Transverse colon (tissue), 4 donors: ENCODE results near the gene ZNF385B. TPM values are rescaled to one million over a fixed set of nuclear protein-coding genes. Genes with fewer than 3 reads are reported as not detected.
"Not testable (repeated sequence)": the region's sequence is repeated elsewhere in the genome, so short reads cannot be mapped to it uniquely, and the experiment has no call there.

Source experiments
- DNase-seq: peaks from one replicate; pipeline ENCODE4 v3.0.0-alpha.2; 2019
- H3K27ac ChIP-seq, 4 donors: fragments of 200-600 bp; sonication (generic); 2 replicates each; pipeline ENCODE4 v1.5.1; 2016 to 2018; ENCODE audit warnings: inconsistent platforms in 4 of 4
- H3K27me3 ChIP-seq: fragments of 200-600 bp; sonication (generic); 2 replicates; pipeline ENCODE4 v1.5.1; 2017; ENCODE audit warnings: inconsistent platforms
- H3K36me3 ChIP-seq, 4 donors: fragments of 200-600 bp; sonication (generic); 2 replicates each; pipeline ENCODE4 v1.5.1; 2017 to 2019; ENCODE audit warnings: inconsistent platforms in 4 of 4
- H3K4me1 ChIP-seq, 4 donors: fragments of 200-600 bp; sonication (generic); 2 replicates each; pipeline ENCODE4 v1.5.1; 2017 to 2020; ENCODE audit warnings: inconsistent platforms in 4 of 4
- H3K4me3 ChIP-seq, 4 donors: fragments of 200-600 bp; sonication (generic); 1 replicate in 1 of 4; 2 replicates in 3 of 4; pipeline versions ENCODE4 v1.5.1 to v1.6.1; 2017 to 2019; ENCODE audit warnings: inconsistent platforms in 4 of 4
- H3K9me3 ChIP-seq, 2 donors: fragments of 200-600 bp; sonication (generic); 2 replicates each; pipeline ENCODE4 v1.5.1; 2017 to 2019; ENCODE audit warnings: inconsistent platforms in 2 of 2
- EP300 ChIP-seq: sonication (generic); formaldehyde crosslinking; IDR thresholded peaks from one replicate; pipeline ENCODE4 v1.6.1; 2017; ENCODE audit warnings: antibody characterized with exemption, low read depth
- POLR2A ChIP-seq: fragments of 450-650 bp; IDR thresholded peaks from one replicate; pipeline ENCODE4 v1.6.1; 2016; ENCODE audit warnings: antibody characterized with exemption, mild to moderate bottlenecking, moderate library complexity
- POLR2AphosphoS5 ChIP-seq, 3 donors: sonication (generic); formaldehyde crosslinking; IDR thresholded peaks; one replicate each; pipeline ENCODE4 v1.6.1; 2016; ENCODE audit warnings: antibody characterized with exemption in 3 of 3
- WGBS, 2 donors: methylation state at CpG; one replicate each; pipeline ENCODE4 v1.1.5; 2018; ENCODE audit warnings: low coverage in 1 of 2; 5-methylcytosine and 5-hydroxymethylcytosine counted together
- in situ Hi-C, 4 donors: fragments of 200-750 bp; cut with MboI; loops; one replicate each; pipeline versions ENCODE4 v1.15.0 to v1.15.1; 2017; ENCODE audit warnings: low sequenced_read_pairs in 3 of 4, low pct_ligation_motif_present in 1 of 4, low pct_unique_long_range_greater_than_20kb in 1 of 4
- intact Hi-C: fragments of 100-400 bp; cut with DNase I; formaldehyde crosslinking; loops from one replicate; pipeline ENCODE4 v1.15.1; 2023; ENCODE audit warnings: low total_unique reads
- total RNA-seq, 4 donors: library from RNA; depleted of rRNA; stranded (reverse); fragments of >200 nt; gene quantifications; one replicate each; pipeline ENCODE4 v1.1.0, GENCODE V29; 2016
- TF ChIP-seq, protein P1 (sequence below), 5 experiments: fragments of 200-600 bp in 3 of 5; fragments of 450-650 bp in 2 of 5; sonication (generic) in 3 of 5; IDR thresholded peaks; 1 replicate in 2 of 5; 2 replicates in 3 of 5; pipeline ENCODE4 v1.5.1; 2016 to 2017; ENCODE audit warnings: antibody characterized with exemption in 5 of 5, inconsistent platforms in 3 of 5, mild to moderate bottlenecking in 2 of 5, moderate library complexity in 1 of 5

ZNF385B gene
- total RNA-seq, 4 donors from 2014 or later, result 1.2 to 6.0 (median 2.4) TPM

DNA sequence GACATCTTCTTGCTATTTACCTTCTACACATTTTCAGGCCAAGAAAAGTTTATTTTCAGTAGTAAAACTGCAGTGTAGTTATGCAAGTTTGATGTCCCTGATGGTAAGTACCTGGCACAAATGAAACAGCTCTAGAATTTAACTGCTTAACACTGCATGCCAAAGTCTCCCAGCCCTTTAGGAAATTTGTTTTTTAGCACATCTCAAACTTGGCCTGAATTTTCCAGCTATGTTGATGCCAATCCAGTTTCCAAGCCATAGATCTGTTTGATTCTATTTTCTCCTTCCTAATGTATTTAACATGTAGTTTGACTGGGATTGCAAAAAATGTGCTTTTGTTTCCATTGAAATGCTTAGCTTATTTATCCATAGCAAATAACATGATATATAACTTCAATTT is 29.3 kb upstream of the ZNF385B start:
- in situ Hi-C loops (no loop called here), intact Hi-C loops (no loop called here)
- peak overlapping the region in 2 of 4 donors; percentile 48 to 49 for H3K27ac ChIP-seq
- no peaks in the 10 kb centered on the region for H3K9me3 ChIP-seq
- TF ChIP-seq POLR2A, result no peak
- no peak for TF ChIP-seq EP300
- TF ChIP-seq, protein P1, sequence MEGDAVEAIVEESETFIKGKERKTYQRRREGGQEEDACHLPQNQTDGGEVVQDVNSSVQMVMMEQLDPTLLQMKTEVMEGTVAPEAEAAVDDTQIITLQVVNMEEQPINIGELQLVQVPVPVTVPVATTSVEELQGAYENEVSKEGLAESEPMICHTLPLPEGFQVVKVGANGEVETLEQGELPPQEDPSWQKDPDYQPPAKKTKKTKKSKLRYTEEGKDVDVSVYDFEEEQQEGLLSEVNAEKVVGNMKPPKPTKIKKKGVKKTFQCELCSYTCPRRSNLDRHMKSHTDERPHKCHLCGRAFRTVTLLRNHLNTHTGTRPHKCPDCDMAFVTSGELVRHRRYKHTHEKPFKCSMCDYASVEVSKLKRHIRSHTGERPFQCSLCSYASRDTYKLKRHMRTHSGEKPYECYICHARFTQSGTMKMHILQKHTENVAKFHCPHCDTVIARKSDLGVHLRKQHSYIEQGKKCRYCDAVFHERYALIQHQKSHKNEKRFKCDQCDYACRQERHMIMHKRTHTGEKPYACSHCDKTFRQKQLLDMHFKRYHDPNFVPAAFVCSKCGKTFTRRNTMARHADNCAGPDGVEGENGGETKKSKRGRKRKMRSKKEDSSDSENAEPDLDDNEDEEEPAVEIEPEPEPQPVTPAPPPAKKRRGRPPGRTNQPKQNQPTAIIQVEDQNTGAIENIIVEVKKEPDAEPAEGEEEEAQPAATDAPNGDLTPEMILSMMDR (IDR thresholded peaks at IDR 0.05), result no peak
- TF ChIP-seq POLR2AphosphoS5 (IDR thresholded peaks at IDR 0.05), result no peak
- H3K36me3 ChIP-seq, result no peaks in the 10 kb centered on the region
- no peak for DNase-seq
- H3K27me3 ChIP-seq, result no peaks in the 10 kb centered on the region
- H3K4me3 ChIP-seq, result no peak overlapping the region
- H3K4me1 ChIP-seq, result peaks cover 0 to 6% (median 0%) of the 10 kb centered on the region in 4 donors

DNA sequence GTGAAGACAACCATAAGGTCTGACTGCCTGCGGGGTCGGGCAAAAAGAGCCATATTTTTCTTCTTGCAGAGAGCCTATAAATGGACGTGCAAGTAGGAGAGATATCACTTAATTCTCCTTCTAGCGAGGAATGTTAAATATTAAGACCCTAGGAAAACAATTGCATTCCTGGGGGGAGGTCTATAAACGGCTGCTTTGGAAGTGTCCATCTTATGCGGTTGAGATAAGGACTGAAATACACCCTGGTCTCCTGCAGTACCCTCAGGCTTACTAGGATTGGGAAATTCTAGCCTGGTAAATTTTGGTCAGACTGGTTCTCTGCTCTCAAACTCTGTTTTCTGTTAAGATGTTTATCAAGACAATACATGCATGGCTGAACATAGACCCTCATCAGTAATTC is 27.2 kb upstream of the ZNF385B start:
- H3K27me3 ChIP-seq, H3K27ac ChIP-seq, H3K9me3 ChIP-seq, intact Hi-C loops, DNase-seq, H3K4me1 ChIP-seq, H3K4me3 ChIP-seq, H3K36me3 ChIP-seq, in situ Hi-C loops: not testable (repeated sequence)
- 86 to 91% methylated on average over 4 to 6 of the region's 6 CpGs for WGBS, 2 donors

DNA sequence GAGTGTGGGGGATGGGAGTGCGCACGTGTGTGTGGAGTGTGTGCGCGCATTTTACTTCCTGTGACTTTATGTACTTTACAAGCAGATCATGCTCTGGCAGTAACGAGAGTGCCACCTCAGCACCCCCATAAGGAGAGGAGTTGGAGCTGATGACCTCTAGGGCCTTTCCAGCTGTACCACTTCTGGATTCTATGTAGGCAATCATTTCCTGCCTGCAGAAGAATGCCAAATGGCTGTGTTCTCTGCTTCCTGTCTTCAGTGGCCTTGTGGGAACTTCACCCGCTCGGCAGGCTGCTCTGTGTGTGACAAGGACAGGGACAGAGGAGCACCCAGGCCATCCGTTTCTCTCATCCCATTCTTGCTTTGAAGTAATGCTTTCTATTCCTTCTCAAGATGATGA is 22.8 kb upstream of the ZNF385B start:
- no peaks in the 10 kb centered on the region for H3K27me3 ChIP-seq
- H3K4me1 ChIP-seq, result no peaks in the 10 kb centered on the region
- no peak overlapping the region for H3K27ac ChIP-seq
- no peak overlapping the region for H3K4me3 ChIP-seq
- no peaks in the 10 kb centered on the region for H3K9me3 ChIP-seq
- intact Hi-C loops (no loop called here), in situ Hi-C loops (no loop called here)
- no peaks in the 10 kb centered on the region for H3K36me3 ChIP-seq
- TF ChIP-seq POLR2A (no peak), POLR2AphosphoS5 (IDR thresholded peaks at IDR 0.05) (no peak), EP300 (no peak)
- TF ChIP-seq, protein P1 (IDR thresholded peaks at IDR 0.05), result no peak
- WGBS, 2 donors, result 69 to 85% methylated on average over 5 to 8 of the region's 8 CpGs
- DNase-seq, result no peak

DNA sequence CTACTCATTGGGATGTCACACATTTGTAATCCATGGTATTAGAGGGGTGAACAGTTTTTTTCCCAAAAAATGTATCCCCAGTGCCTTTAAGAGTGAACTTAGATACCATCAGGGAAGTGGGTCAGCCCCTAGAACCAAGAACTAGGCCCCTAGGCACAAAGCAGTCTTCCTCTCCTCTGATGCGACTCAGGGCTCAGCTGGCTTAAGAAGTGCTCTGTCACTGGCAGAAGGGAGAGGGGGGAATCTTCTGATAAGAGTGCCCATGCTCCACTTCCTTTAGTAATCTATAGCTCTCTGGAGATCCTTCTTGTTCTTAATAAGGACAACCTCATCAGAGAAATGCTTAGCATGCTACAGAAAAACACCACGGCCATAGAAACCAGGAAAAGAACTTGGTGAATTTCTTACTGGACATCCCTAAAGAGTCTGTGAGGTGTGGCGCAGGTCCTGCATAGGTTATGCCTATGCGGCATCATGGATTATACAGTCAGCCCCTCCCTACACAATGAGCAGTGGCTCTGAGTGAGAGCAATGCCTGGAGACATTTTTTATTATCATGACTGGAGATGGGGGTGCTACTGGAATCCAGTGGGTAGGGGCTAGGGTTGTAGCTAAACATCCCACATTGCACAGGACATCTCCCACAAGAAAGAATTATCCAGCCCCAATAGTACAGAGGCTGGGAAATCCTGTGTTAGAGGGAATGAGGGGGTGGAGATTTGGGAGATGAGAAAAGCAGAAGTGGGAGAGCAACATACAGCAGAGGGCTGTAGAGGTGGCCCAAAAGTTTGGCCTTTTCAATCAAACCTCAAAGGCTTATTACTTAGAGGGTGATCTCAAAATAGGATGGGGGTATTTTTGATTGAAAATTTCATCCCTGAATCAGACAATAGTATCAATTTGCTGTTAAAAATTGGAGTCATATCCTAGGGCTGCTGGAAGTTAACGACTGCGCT is 21.7 kb upstream of the ZNF385B start:
- TF ChIP-seq, protein P1 (IDR thresholded peaks at IDR 0.05), result no peak
- intact Hi-C loops (no loop called here), in situ Hi-C loops (no loop called here)
- Histone ChIP-seq H3K36me3 (no peaks in the 10 kb centered on the region), H3K9me3 (no peaks in the 10 kb centered on the region), H3K4me1 (no peaks in the 10 kb centered on the region), H3K27me3 (no peaks in the 10 kb centered on the region), H3K27ac (no peak overlapping the region), H3K4me3 (no peak overlapping the region)
- WGBS, 2 donors, result 90 to 92% methylated on average over 5 to 6 of the region's 6 CpGs
- DNase-seq, result no peak
